ENCODE measurements around the gene ARPIN.

ARPIN gene

GRCh38 chr15:89917442-89918101 lies 4.8 kb upstream of the ARPIN start:
- H3K9me3 ChIP-seq (ENCODE audit: low read depth, low read length), result no peaks in the 10 kb centered on the region
- no peaks in the 10 kb centered on the region for H3K36me3 ChIP-seq (ENCODE audit: insufficient read depth, low read length)
- no peak for DNase-seq (ENCODE audit: low read depth, low spot score)
- no peak overlapping the region for H3K27ac ChIP-seq
- H3K9ac ChIP-seq (ENCODE audit: insufficient read length), result no peak overlapping the region
- no peak overlapping the region for H3K4me3 ChIP-seq
- TF ChIP-seq POLR2AphosphoS5 (IDR thresholded peaks at IDR 0.05; ENCODE audit: borderline replicate concordance, low read depth, low read length), result no peak
- TF ChIP-seq EZH2 (IDR thresholded peaks at IDR 0.05), result no peak
- no peak for TF ChIP-seq FOXP2 (optimal IDR thresholded peaks at IDR 0.05; ENCODE audit: control extremely low read depth, extremely low read length, insufficient read depth)

- no peak overlapping the region for H3K9ac ChIP-seq (ENCODE audit: insufficient read length)
- TF ChIP-seq EZH2 (IDR thresholded peaks at IDR 0.05), result no peak
- no peak for TF ChIP-seq FOXP2 (optimal IDR thresholded peaks at IDR 0.05; ENCODE audit: control extremely low read depth, extremely low read length, insufficient read depth)
- no peak for TF ChIP-seq POLR2AphosphoS5 (IDR thresholded peaks at IDR 0.05; ENCODE audit: borderline replicate concordance, low read depth, low read length)
- no peaks in the 10 kb centered on the region for H3K9me3 ChIP-seq (ENCODE audit: low read depth, low read length)
- no peaks in the 10 kb centered on the region for H3K36me3 ChIP-seq (ENCODE audit: insufficient read depth, low read length)
- H3K4me3 ChIP-seq, result no peak overlapping the region
- no peak for DNase-seq (ENCODE audit: low read depth, low spot score)
- H3K27ac ChIP-seq, result no peak overlapping the region
Observed at GRCh38 chr15:89916660-89917059, 3.9 kb upstream of the ARPIN start.

GRCh38 chr15:89912145-89912673 lies 543 bp downstream of the ARPIN start:
- H3K4me3 ChIP-seq, result no peak overlapping the region
- no peak overlapping the region for H3K27ac ChIP-seq
- no peaks in the 10 kb centered on the region for H3K9me3 ChIP-seq (ENCODE audit: low read depth, low read length)
- no peaks in the 10 kb centered on the region for H3K36me3 ChIP-seq (ENCODE audit: insufficient read depth, low read length)
- H3K9ac ChIP-seq (ENCODE audit: insufficient read length), result no peak overlapping the region
- TF ChIP-seq EZH2 (IDR thresholded peaks at IDR 0.05) (no peak), POLR2AphosphoS5 (IDR thresholded peaks at IDR 0.05; ENCODE audit: borderline replicate concordance, low read depth, low read length) (no peak), FOXP2 (optimal IDR thresholded peaks at IDR 0.05; ENCODE audit: control extremely low read depth, extremely low read length, insufficient read depth) (no peak)
- DNase-seq (ENCODE audit: low read depth, low spot score), result no peak

DNA sequence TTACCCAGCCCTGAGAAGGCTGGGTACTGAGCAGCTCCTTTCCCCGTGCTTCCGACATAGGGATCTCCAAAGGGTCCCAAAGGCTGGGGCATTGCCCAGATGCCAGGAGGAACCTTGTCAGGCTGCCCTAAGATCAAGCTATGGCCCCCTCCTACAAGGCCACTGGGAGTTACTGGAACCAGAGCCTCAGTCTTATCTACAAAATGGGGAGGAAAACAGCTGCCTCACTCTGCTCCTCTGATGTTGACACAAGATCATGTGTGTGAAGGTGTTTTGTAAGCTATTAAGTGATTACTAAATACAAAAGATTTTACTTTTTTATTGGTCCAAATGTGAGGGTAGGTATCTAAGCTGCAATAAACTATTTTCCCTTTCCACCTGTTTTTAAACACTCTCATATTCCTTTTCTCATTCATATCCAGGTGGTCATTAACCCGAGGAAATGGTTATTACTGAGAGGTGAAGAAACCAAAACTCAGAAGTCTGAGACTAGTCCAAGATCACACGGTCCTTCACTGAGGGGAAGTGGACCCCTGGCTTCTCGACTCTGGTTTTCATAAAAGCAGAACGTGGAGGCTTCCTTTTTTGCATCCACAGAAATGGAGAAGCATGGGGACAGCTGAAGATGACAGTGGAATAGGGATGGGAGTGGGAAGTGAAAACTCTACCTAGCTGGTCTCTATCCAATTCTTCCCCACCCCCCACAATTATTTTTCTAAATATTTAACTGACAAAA lies 1.7 kb downstream of the ARPIN start:
- no peak overlapping the region for H3K27ac ChIP-seq
- no peak overlapping the region for H3K9ac ChIP-seq (ENCODE audit: insufficient read length)
- H3K36me3 ChIP-seq (ENCODE audit: insufficient read depth, low read length), result no peaks in the 10 kb centered on the region
- H3K4me3 ChIP-seq, result no peak overlapping the region
- H3K9me3 ChIP-seq (ENCODE audit: low read depth, low read length), result no peaks in the 10 kb centered on the region
- TF ChIP-seq FOXP2 (optimal IDR thresholded peaks at IDR 0.05; ENCODE audit: control extremely low read depth, extremely low read length, insufficient read depth), result no peak
- no peak for TF ChIP-seq EZH2 (IDR thresholded peaks at IDR 0.05)
- no peak for TF ChIP-seq POLR2AphosphoS5 (IDR thresholded peaks at IDR 0.05; ENCODE audit: borderline replicate concordance, low read depth, low read length)
- DNase-seq (ENCODE audit: low read depth, low spot score), result no peak

DNA sequence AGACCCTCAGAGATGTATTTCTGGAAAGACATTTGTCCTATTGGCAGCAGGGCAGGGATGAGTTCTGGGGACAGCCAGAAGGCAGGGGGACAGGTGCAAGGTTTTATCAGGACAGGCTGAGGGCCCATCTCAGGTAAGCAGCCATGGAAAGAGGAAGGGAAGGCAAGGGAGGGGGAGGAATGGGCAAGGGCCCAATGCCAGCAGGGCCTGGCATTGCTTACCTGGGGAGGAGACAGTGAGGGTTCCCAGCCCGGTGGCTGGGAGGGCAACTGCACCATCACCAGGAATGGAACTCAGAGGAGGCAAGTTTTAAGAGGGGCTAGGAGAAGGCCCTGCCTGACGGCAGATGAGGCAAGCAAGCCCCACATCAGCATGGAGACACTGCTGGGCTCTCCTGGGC lies 3.1 kb downstream of the ARPIN start:
- Histone ChIP-seq H3K9ac (ENCODE audit: insufficient read length) (no peak overlapping the region), H3K9me3 (ENCODE audit: low read depth, low read length) (no peaks in the 10 kb centered on the region), H3K36me3 (ENCODE audit: insufficient read depth, low read length) (no peaks in the 10 kb centered on the region), H3K4me3 (no peak overlapping the region), H3K27ac (no peak overlapping the region)
- TF ChIP-seq FOXP2 (optimal IDR thresholded peaks at IDR 0.05; ENCODE audit: control extremely low read depth, extremely low read length, insufficient read depth) (no peak), POLR2AphosphoS5 (IDR thresholded peaks at IDR 0.05; ENCODE audit: borderline replicate concordance, low read depth, low read length) (no peak), EZH2 (IDR thresholded peaks at IDR 0.05) (no peak)
- no peak for DNase-seq (ENCODE audit: low read depth, low spot score)

DNA sequence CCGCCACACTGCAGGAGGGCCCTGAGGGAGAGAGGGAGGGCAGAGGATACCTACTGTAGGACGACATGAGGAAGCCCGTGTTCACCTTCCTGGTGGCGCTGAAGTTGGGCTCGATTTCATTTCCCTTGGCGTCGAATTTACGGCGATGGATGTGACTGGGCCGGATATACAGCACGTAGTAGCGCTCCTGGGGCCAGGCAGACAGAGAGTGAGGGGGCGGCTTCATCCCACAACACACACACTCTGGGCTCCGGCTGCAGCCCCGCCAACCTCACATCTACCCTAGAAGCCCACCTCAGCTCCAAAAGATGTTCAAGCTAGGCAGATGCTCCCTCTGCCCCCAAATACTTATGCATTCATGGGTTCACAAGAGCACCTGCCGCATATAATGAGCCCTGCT lies 4.5 kb downstream of the ARPIN start:
- H3K27ac ChIP-seq, result no peak overlapping the region
- H3K9ac ChIP-seq (ENCODE audit: insufficient read length), result no peak overlapping the region
- H3K4me3 ChIP-seq, result no peak overlapping the region
- H3K9me3 ChIP-seq (ENCODE audit: low read depth, low read length), result no peaks in the 10 kb centered on the region
- DNase-seq (ENCODE audit: low read depth, low spot score), result no peak
- H3K36me3 ChIP-seq (ENCODE audit: insufficient read depth, low read length), result no peaks in the 10 kb centered on the region
- TF ChIP-seq POLR2AphosphoS5 (IDR thresholded peaks at IDR 0.05; ENCODE audit: borderline replicate concordance, low read depth, low read length), result no peak
- TF ChIP-seq EZH2 (IDR thresholded peaks at IDR 0.05), result no peak
- TF ChIP-seq FOXP2 (optimal IDR thresholded peaks at IDR 0.05; ENCODE audit: control extremely low read depth, extremely low read length, insufficient read depth), result no peak

GRCh38 chr15:89907289-89907688 lies 5.5 kb downstream of the ARPIN start:
- H3K27ac ChIP-seq, result no peak overlapping the region
- no peaks in the 10 kb centered on the region for H3K9me3 ChIP-seq (ENCODE audit: low read depth, low read length)
- no peaks in the 10 kb centered on the region for H3K36me3 ChIP-seq (ENCODE audit: insufficient read depth, low read length)
- DNase-seq (ENCODE audit: low read depth, low spot score), result no peak
- no peak for TF ChIP-seq FOXP2 (optimal IDR thresholded peaks at IDR 0.05; ENCODE audit: control extremely low read depth, extremely low read length, insufficient read depth)
- no peak for TF ChIP-seq POLR2AphosphoS5 (IDR thresholded peaks at IDR 0.05; ENCODE audit: borderline replicate concordance, low read depth, low read length)
- TF ChIP-seq EZH2 (IDR thresholded peaks at IDR 0.05), result no peak
- no peak overlapping the region for H3K4me3 ChIP-seq
- no peak overlapping the region for H3K9ac ChIP-seq (ENCODE audit: insufficient read length)

DNA sequence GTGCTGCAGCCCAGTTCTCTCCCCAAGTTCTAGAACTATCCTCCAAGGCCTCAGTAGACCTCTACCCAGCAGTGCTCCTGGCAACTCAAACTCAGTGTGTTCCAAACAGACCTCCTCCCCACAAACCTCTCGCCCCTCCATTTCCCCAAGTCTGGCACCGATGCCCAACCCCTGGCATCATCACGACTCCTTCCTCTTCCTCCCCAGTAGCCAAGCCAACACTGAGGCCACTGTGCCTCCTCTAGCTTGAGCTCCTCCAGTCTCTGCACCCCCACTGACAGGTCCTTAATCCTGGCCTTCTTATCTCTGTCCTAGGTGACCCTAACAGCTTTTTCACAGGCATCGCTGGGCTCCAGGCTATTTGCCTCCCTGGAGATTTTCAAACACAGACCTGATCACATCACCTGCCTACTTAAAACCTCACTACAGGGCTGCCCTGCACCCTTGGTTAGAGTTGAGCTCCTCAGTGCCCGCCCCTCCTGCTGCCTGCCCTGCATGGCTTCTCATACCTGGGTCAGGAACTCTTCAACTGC lies 6.8 kb downstream of the ARPIN start:
- Histone ChIP-seq H3K9me3 (ENCODE audit: low read depth, low read length) (no peaks in the 10 kb centered on the region), H3K9ac (ENCODE audit: insufficient read length) (no peak overlapping the region), H3K27ac (no peak overlapping the region), H3K4me3 (no peak overlapping the region), H3K36me3 (ENCODE audit: insufficient read depth, low read length) (no peaks in the 10 kb centered on the region)
- no peak for DNase-seq (ENCODE audit: low read depth, low spot score)
- TF ChIP-seq FOXP2 (optimal IDR thresholded peaks at IDR 0.05; ENCODE audit: control extremely low read depth, extremely low read length, insufficient read depth) (no peak), EZH2 (IDR thresholded peaks at IDR 0.05) (no peak), POLR2AphosphoS5 (IDR thresholded peaks at IDR 0.05; ENCODE audit: borderline replicate concordance, low read depth, low read length) (no peak)

All from SK-N-MC (cell line).